HL-60 (cell line): ENCODE measurements around the gene WNT16.

Experiments
- TF ChIP-seq, protein P1 (sequence below): IDR thresholded peaks from 2 replicates; pipeline ENCODE4 v1.6.1; 2012; ENCODE audit warnings: low read depth; ENCODE audit not compliant: insufficient replicate concordance
- TF ChIP-seq, protein P2 (sequence below): IDR thresholded peaks from one replicate; pipeline ENCODE4 v1.5.1; 2011; ENCODE audit warnings: low read length, control low read depth, inconsistent platforms; ENCODE audit not compliant: insufficient read depth

DNA sequence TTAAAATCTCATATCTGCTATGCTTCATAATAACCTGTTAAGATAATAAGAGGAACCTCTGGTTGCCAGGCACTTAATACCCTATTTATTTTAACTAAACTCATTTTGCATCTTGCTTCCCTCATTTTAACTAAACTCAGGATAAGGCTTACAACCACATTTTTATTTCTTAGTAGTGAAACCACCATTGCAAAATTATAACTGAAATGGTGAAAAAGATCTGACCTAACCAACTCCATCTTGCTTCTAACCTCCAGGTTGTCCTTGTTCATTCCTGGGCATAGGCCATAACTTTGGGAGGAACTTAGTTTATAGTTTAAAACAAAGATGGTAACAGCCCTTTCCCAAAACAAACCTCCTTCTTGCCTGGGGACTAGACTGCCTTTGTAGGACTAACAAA, 61.3 kb downstream of the WNT16 start:
- TF ChIP-seq, protein P1, sequence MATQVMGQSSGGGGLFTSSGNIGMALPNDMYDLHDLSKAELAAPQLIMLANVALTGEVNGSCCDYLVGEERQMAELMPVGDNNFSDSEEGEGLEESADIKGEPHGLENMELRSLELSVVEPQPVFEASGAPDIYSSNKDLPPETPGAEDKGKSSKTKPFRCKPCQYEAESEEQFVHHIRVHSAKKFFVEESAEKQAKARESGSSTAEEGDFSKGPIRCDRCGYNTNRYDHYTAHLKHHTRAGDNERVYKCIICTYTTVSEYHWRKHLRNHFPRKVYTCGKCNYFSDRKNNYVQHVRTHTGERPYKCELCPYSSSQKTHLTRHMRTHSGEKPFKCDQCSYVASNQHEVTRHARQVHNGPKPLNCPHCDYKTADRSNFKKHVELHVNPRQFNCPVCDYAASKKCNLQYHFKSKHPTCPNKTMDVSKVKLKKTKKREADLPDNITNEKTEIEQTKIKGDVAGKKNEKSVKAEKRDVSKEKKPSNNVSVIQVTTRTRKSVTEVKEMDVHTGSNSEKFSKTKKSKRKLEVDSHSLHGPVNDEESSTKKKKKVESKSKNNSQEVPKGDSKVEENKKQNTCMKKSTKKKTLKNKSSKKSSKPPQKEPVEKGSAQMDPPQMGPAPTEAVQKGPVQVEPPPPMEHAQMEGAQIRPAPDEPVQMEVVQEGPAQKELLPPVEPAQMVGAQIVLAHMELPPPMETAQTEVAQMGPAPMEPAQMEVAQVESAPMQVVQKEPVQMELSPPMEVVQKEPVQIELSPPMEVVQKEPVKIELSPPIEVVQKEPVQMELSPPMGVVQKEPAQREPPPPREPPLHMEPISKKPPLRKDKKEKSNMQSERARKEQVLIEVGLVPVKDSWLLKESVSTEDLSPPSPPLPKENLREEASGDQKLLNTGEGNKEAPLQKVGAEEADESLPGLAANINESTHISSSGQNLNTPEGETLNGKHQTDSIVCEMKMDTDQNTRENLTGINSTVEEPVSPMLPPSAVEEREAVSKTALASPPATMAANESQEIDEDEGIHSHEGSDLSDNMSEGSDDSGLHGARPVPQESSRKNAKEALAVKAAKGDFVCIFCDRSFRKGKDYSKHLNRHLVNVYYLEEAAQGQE, result no peak
- TF ChIP-seq, protein P2, sequence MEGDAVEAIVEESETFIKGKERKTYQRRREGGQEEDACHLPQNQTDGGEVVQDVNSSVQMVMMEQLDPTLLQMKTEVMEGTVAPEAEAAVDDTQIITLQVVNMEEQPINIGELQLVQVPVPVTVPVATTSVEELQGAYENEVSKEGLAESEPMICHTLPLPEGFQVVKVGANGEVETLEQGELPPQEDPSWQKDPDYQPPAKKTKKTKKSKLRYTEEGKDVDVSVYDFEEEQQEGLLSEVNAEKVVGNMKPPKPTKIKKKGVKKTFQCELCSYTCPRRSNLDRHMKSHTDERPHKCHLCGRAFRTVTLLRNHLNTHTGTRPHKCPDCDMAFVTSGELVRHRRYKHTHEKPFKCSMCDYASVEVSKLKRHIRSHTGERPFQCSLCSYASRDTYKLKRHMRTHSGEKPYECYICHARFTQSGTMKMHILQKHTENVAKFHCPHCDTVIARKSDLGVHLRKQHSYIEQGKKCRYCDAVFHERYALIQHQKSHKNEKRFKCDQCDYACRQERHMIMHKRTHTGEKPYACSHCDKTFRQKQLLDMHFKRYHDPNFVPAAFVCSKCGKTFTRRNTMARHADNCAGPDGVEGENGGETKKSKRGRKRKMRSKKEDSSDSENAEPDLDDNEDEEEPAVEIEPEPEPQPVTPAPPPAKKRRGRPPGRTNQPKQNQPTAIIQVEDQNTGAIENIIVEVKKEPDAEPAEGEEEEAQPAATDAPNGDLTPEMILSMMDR, result no peak
